Naive thymus-derived CD4-positive, alpha-beta T cell (primary cell): Measurements from ENCODE around the gene RNF14. TPM values are rescaled to one million over a fixed set of nuclear protein-coding genes. Genes with fewer than 3 reads are reported as not detected.
A peak's percentile ranks its signal among the peaks of the same experiment; 100 is the strongest.

Experiments
- ATAC-seq: fragments of 150-1000 bp; cut with Tn5 transposase; 2 replicates; pipeline ENCODE4 v1.10.0; 2021; ENCODE audit warnings: mild to moderate bottlenecking, moderate library complexity
- CTCF ChIA-PET: fragments of 350-600 bp; sonication (Branson Sonifier 250); formaldehyde crosslinking; loops from one replicate; lab custom pipeline; 2021; ENCODE audit warnings: antibody characterized with exemption; lab: Charles Lee
- POLR2A ChIA-PET: fragments of 350-600 bp; sonication (Branson Sonifier 250); formaldehyde crosslinking; loops from one replicate; lab custom pipeline; 2021; ENCODE audit warnings: antibody characterized with exemption, inconsistent platforms; lab: Charles Lee
- DNase-seq, 9 donors: peaks; one replicate each; pipeline versions ENCODE4 v3.0.0 to v3.0.0-alpha.2; 2020 to 2022; ENCODE audit warnings: mixed read lengths in 1 of 9
- H3K27ac ChIP-seq: one replicate; pipeline ENCODE4 v1.7.0; 2013; ENCODE audit warnings: mild to moderate bottlenecking, low read depth, low read length, moderate library complexity
- H3K27me3 ChIP-seq, 2 donors: one replicate each; pipeline ENCODE4 v1.7.0; 2013; ENCODE audit warnings: low read length in 2 of 2, mild to moderate bottlenecking in 2 of 2, moderate library complexity in 2 of 2; ENCODE audit not compliant: control insufficient read depth in 2 of 2, insufficient read depth in 2 of 2
- H3K36me3 ChIP-seq, 3 experiments: 1 replicate in 2 of 3; 2 replicates in 1 of 3; pipeline ENCODE4 v1.7.0; 2013; ENCODE audit warnings: low read length in 3 of 3, mild to moderate bottlenecking in 3 of 3, moderate library complexity in 1 of 3; ENCODE audit not compliant: insufficient read depth in 3 of 3, control insufficient read depth in 2 of 3
- H3K4me1 ChIP-seq, 2 donors: one replicate each; pipeline ENCODE4 v1.7.0; 2013; ENCODE audit warnings: low read length in 2 of 2, mild to moderate bottlenecking in 2 of 2, moderate library complexity in 1 of 2; ENCODE audit not compliant: control insufficient read depth in 2 of 2, insufficient read depth in 2 of 2
- H3K4me3 ChIP-seq: 2 replicates; pipeline ENCODE4 v1.7.0; 2013; ENCODE audit warnings: mild to moderate bottlenecking, low read length
- H3K9me3 ChIP-seq, 3 experiments: 1 replicate in 2 of 3; 2 replicates in 1 of 3; pipeline ENCODE4 v1.7.0; 2013; ENCODE audit warnings: low read length in 3 of 3; ENCODE audit not compliant: control insufficient read depth in 2 of 3
- H3K27ac Mint-ChIP-seq, 9 donors: one replicate each; pipeline ENCODE4 v1.8.0; 2020 to 2022; ENCODE audit warnings: mixed read lengths in 9 of 9, mild to moderate bottlenecking in 8 of 9, moderate library complexity in 5 of 9, inconsistent platforms in 2 of 9
- H3K27me3 Mint-ChIP-seq, 5 donors: one replicate each; pipeline ENCODE4 v1.8.0; 2021 to 2022; ENCODE audit warnings: mixed read lengths in 5 of 5, mild to moderate bottlenecking in 1 of 5
- H3K36me3 Mint-ChIP-seq, 5 donors: one replicate each; pipeline ENCODE4 v1.8.0; 2020 to 2022; ENCODE audit warnings: mixed read lengths in 5 of 5, mild to moderate bottlenecking in 3 of 5, inconsistent platforms in 1 of 5
- H3K4me1 Mint-ChIP-seq, 7 donors: one replicate each; pipeline ENCODE4 v1.8.0; 2020 to 2022; ENCODE audit warnings: mixed read lengths in 7 of 7, mild to moderate bottlenecking in 3 of 7, inconsistent platforms in 1 of 7
- H3K4me3 Mint-ChIP-seq, 10 donors: one replicate each; pipeline ENCODE4 v1.8.0; 2020 to 2022; ENCODE audit warnings: mild to moderate bottlenecking in 10 of 10, mixed read lengths in 10 of 10, moderate library complexity in 6 of 10, inconsistent platforms in 2 of 10
- H3K9me3 Mint-ChIP-seq, 11 donors: one replicate each; pipeline ENCODE4 v1.8.0; 2020 to 2022; ENCODE audit warnings: mixed read lengths in 11 of 11, mild to moderate bottlenecking in 4 of 11, inconsistent platforms in 1 of 11, moderate library complexity in 1 of 11
- intact Hi-C, 2 donors: fragments of 100-400 bp; cut with micrococcal nuclease; formaldehyde crosslinking; loops; one replicate each; pipeline ENCODE4 v1.15.1; 2023
- polyA plus RNA-seq, 2 donors: library from polyadenylated mRNA; unstranded; fragments of 300-500 nt; fragmentation: Illumina TruSeq; gene quantifications; one replicate each; pipeline ENCODE4 v1.2.3, GENCODE V29; 2021
- total RNA-seq, 6 experiments: library from RNA in 5 of 6; stranded (reverse) in 5 of 6; gene quantifications; 1 replicate in 5 of 6; 2 replicates in 1 of 6; pipeline ENCODE4 v1.2.3 and lab custom pipeline; 2021 to 2026

RNF14 gene
- total and polyA plus RNA-seq, 7 experiments from 2014 or later, result 14.7 to 40.2 (median 31.4) TPM

DNA sequence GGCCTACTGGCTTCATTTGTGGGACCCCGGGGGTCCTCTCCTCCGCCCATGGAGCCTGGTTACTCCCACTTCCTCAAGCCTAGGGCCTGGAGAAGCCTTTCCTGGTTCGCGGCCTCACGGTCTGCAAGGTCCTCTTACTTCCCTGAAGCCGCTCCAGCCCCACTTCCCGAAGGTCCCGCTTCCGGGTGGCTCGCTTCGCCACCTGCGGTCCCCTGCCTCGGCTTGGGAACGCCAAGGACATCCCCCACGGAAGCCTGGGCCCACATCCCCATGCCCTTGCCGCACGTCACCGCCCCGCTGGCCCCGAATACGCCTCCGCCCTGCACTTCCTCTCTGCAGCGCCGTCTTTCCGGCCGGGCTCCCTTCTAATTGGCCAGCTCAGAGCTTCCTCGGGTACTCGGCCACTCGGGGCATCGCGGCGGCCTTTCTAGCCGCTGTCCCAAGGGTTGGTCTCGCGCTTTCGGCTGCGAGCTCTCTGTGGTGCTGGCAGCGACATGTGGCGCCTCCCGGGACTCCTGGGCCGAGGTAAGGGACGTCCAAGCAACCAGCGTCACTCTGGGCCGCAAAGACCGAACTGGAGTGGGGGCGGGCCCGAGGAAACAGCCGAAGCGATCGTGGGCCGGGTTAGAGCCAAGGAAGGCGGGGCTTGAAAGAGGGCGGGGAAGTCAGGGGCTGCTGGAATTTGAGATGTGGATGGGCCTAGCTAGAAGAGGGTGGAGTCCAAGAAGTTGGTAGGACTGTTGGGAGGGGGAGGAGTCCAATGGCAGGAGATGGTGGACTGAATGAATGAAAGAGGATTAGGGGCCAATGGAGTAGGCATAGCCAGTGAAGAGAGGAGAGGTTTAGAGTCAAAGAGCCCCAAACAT lies 45.2 kb upstream of the RNF14 start, which contains the start of gene DELE1:
Gene DELE1 (plus strand): TSS at position 424 of the 866 bp plus-strand sequence. CDS start 71 bp downstream, at position 495.
- CTCF ChIA-PET, result interaction anchor here (0.6 to 2.3 kb wide), 8 partner anchors 13 to 257 kb away, joined by 3 to 11 read pairs (median 3); partner anchors contain the start of gene PCDH1
- Histone ChIP-seq H3K9me3 (no peaks in the 10 kb centered on the region), H3K4me3 (peak within 1 kb of the TSS; percentile 81), H3K4me1 (peaks cover 10 to 14% of the 10 kb centered on the region in 2 donors), H3K27me3 (no peaks in the 10 kb centered on the region), H3K27ac (peak within 1 kb of the TSS; percentile 98), H3K36me3 (peaks cover 11 to 34% (median 18%) of the 10 kb centered on the region in 3 experiments)
- Mint-ChIP-seq H3K27ac (peak within 1 kb of the TSS; percentile 87 to 99 (median 98)), H3K36me3 (peaks cover 14 to 32% (median 27%) of the 10 kb centered on the region in 5 donors), H3K4me1 (peaks cover 23 to 54% (median 36%) of the 10 kb centered on the region in 7 donors), H3K9me3 (no peaks in the 10 kb centered on the region), H3K27me3 (no peaks in the 10 kb centered on the region), H3K4me3 (peak within 1 kb of the TSS; percentile 88 to 98 (median 94))
- peak; percentile 97 for ATAC-seq
- intact Hi-C loops, result loop anchor here (1.0 to 5.0 kb wide), 16 partner anchors 37 to 849 kb away; partner anchors contain the start of genes FCHSD1 (in 2 of the 2), NDFIP1 (in 2 of the 2), RNF14 (in 2 of the 2) and ARHGAP26 (in 1 of the 2)
- peak; percentile 79 to 92 (median 90) for DNase-seq
- POLR2A ChIA-PET, result interaction anchor here (0.8 to 2.4 kb wide), 22 partner anchors 9 to 603 kb away, joined by 3 to 20 read pairs (median 4); partner anchors contain the start of genes FCHSD1, HDAC3, RELL2 and RNF14

DNA sequence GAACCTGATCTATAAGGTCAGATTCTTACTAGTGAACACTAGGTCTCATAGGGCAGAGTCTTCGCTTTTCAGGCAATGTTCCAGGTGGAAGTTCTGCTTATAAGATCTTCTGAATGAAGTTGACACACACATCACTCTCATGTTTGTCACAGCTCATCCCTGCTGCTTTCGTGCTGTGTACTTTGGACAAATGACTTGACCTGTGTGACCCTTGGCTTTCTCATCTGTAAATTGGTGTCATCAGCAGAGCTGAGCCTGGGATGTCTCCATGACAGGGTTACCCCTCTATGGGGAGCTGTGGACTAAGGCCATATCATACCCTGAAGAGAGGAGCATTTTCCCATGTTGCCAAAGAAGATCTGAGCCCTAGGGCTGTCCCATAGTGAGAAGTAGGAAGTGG lies 42.5 kb upstream of the RNF14 start:
- Histone ChIP-seq H3K4me3 (no peak overlapping the region), H3K36me3 (peaks cover 29 to 61% (median 33%) of the 10 kb centered on the region in 3 experiments), H3K4me1 (peaks cover 10 to 14% of the 10 kb centered on the region in 2 donors), H3K27me3 (no peaks in the 10 kb centered on the region), H3K9me3 (no peaks in the 10 kb centered on the region), H3K27ac (no peak overlapping the region)
- peak overlapping the region in 1 of 9 donors; percentile 41 for H3K27ac Mint-ChIP-seq
- no peak for DNase-seq
- ChIA-PET POLR2A (no interaction called here), CTCF (interaction anchor here (0.8 kb wide), 1 partner anchor 34 kb away, joined by 3 read pairs; no protein-coding TSS in a partner anchor)
- no peak for ATAC-seq
- H3K4me3 Mint-ChIP-seq, result peak overlapping the region in 3 of 10 donors; percentile 24 to 63 (median 26)
- intact Hi-C loops, result no loop called here
- H3K9me3 Mint-ChIP-seq, result no peaks in the 10 kb centered on the region
- H3K27me3 Mint-ChIP-seq, result no peaks in the 10 kb centered on the region
- peaks cover 19 to 47% (median 39%) of the 10 kb centered on the region in 5 donors for H3K36me3 Mint-ChIP-seq
- peaks cover 27 to 61% (median 39%) of the 10 kb centered on the region in 7 donors for H3K4me1 Mint-ChIP-seq

DNA sequence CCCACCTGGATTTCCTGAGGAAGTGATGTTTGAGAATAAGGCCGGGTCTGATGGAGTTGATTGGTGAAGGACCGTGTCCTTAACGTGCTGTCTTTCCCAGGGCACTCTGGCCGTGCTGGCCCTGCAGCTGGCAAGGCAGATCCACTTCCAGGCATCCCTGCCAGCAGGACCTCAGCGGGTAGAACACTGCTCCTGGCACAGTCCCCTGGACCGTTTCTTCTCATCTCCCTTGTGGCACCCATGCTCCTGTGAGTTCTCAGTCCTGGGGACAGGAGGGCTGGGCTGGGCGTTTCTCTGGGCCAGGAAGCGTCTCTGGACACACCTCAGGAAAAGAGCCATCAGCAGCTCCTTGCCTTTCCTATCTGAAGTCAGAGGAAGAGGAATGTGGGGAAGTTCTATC lies 40.9 kb upstream of the RNF14 start:
- H3K36me3 ChIP-seq, result peaks cover 39 to 75% (median 42%) of the 10 kb centered on the region in 3 experiments
- Mint-ChIP-seq H3K9me3 (no peaks in the 10 kb centered on the region), H3K27ac (peak overlapping the region in 3 of 9 donors; percentile 21 to 43 (median 25)), H3K27me3 (no peaks in the 10 kb centered on the region), H3K36me3 (peaks cover 25 to 55% (median 43%) of the 10 kb centered on the region in 5 donors), H3K4me3 (no peak overlapping the region), H3K4me1 (peaks cover 27 to 55% (median 40%) of the 10 kb centered on the region in 7 donors)
- peaks cover 6 to 9% of the 10 kb centered on the region in 2 donors for H3K4me1 ChIP-seq
- H3K27me3 ChIP-seq, result no peaks in the 10 kb centered on the region
- intact Hi-C loops, result no loop called here
- POLR2A ChIA-PET, result no interaction called here
- H3K4me3 ChIP-seq, result no peak overlapping the region
- H3K9me3 ChIP-seq, result no peaks in the 10 kb centered on the region
- DNase-seq, result no peak
- CTCF ChIA-PET, result no interaction called here
- no peak overlapping the region for H3K27ac ChIP-seq
- no peak for ATAC-seq

DNA sequence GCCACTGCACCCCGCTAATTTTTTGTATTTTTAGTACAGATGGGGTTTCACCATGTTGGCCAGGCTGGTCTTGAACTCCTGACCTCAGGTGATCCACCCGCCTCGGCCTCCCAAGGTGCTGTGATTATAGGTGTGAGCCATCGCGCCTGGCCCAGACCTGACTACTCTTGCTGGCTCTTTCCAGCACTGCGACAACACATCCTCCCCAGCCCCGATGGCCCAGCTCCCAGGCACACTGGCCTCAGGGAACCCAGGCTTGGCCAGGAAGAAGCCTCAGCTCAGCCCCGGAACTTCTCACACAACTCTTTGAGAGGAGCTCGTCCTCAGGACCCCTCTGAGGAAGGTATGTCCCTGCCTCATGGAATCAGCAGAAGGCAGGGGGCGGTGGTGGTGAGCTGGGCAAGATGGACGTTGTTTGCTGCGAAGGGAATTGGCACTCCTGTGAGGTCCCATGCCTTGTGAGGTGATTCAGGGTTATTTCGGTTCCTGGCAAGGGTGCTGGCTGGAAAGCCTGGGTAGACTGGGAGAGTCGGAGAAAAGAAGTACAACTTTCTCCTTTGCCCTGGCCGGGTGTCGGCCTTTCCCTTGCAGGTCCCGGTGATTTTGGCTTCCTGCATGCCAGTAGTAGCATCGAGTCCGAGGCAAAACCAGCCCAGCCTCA lies 39.4 kb upstream of the RNF14 start:
- CTCF ChIA-PET, result no interaction called here
- ATAC-seq (no peak), DNase-seq (no peak)
- Mint-ChIP-seq H3K4me1 (peaks cover 21 to 40% (median 30%) of the 10 kb centered on the region in 7 donors), H3K27me3 (no peaks in the 10 kb centered on the region), H3K9me3 (no peaks in the 10 kb centered on the region), H3K4me3 (no peak overlapping the region), H3K36me3 (peaks cover 25 to 62% (median 39%) of the 10 kb centered on the region in 5 donors), H3K27ac (no peak overlapping the region)
- Histone ChIP-seq H3K27me3 (no peaks in the 10 kb centered on the region), H3K27ac (no peak overlapping the region), H3K4me1 (peaks cover under 1% of the 10 kb centered on the region in 2 donors), H3K4me3 (no peak overlapping the region), H3K9me3 (no peaks in the 10 kb centered on the region), H3K36me3 (peaks cover 43 to 89% (median 46%) of the 10 kb centered on the region in 3 experiments)
- intact Hi-C loops, result no loop called here
- POLR2A ChIA-PET, result interaction anchor here (1.1 kb wide), 2 partner anchors 243 to 1239 kb away, joined by 3 read pairs; no protein-coding TSS in a partner anchor

DNA sequence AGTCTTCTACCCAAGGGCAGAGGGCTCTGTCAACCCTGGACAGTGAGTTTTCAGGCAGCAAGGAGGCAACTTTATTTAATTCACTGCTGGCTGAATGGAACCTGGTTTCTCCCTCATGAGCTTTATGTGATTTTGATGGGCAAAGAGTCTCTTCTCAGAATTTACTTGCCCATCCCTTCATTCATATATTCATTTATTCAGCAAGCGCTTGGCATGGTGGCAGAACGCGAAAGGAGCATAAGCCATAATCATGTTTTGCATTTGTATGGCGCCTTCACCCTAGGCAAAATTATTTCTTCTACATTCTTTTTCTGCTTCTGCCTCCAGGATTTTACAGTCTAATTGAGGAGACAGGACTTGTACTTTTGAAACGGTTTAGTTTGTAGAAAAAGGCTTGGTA lies 37.2 kb upstream of the RNF14 start:
- DNase-seq, result no peak
- no peak for ATAC-seq
- intact Hi-C loops, result no loop called here
- ChIA-PET CTCF (no interaction called here), POLR2A (interaction anchor here (0.7 kb wide), 1 partner anchor 236 kb away, joined by 3 read pairs; no protein-coding TSS in a partner anchor)
- peaks cover 9 to 31% (median 20%) of the 10 kb centered on the region in 7 donors for H3K4me1 Mint-ChIP-seq
- H3K9me3 Mint-ChIP-seq, result no peaks in the 10 kb centered on the region
- peaks cover 22 to 61% (median 33%) of the 10 kb centered on the region in 5 donors for H3K36me3 Mint-ChIP-seq
- Histone ChIP-seq H3K9me3 (no peaks in the 10 kb centered on the region), H3K36me3 (peaks cover 43 to 96% (median 51%) of the 10 kb centered on the region in 3 experiments), H3K4me3 (no peak overlapping the region), H3K4me1 (no peaks in the 10 kb centered on the region), H3K27me3 (no peaks in the 10 kb centered on the region), H3K27ac (no peak overlapping the region)
- no peaks in the 10 kb centered on the region for H3K27me3 Mint-ChIP-seq
- no peak overlapping the region for H3K4me3 Mint-ChIP-seq
- peak overlapping the region in 1 of 9 donors; percentile 59 for H3K27ac Mint-ChIP-seq

DNA sequence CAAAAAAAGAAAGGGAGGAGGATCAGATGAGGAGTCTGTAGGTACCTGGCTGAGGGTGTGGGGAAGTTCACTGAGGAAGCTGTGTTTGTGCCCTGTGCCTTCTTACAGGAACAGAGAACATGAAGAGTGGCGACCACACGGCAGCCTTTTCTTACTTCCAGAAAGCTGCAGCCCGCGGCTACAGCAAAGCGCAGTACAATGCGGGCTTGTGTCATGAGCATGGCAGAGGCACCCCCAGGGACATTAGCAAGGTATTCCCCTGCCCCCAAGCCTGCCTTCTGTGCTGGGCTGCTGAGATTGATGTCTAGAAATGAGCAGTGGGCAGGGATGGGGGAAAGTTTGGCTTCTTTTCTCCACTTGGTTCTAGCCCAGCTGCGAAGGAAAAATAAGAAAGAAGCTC lies 35.8 kb upstream of the RNF14 start:
- POLR2A ChIA-PET, result interaction anchor here (1.4 kb wide), 1 partner anchor 28 kb away, joined by 3 read pairs; no protein-coding TSS in a partner anchor
- Histone ChIP-seq H3K27me3 (no peaks in the 10 kb centered on the region), H3K27ac (no peak overlapping the region), H3K36me3 (peaks cover 35 to 93% (median 50%) of the 10 kb centered on the region in 3 experiments), H3K4me1 (no peaks in the 10 kb centered on the region), H3K4me3 (no peak overlapping the region), H3K9me3 (no peaks in the 10 kb centered on the region)
- Mint-ChIP-seq H3K4me1 (peaks cover 4 to 18% (median 6%) of the 10 kb centered on the region in 7 donors), H3K27ac (no peak overlapping the region), H3K36me3 (peaks cover 16 to 51% (median 31%) of the 10 kb centered on the region in 5 donors), H3K27me3 (no peaks in the 10 kb centered on the region), H3K4me3 (no peak overlapping the region), H3K9me3 (no peaks in the 10 kb centered on the region)
- intact Hi-C loops, result no loop called here
- DNase-seq (no peak), ATAC-seq (no peak)
- CTCF ChIA-PET, result no interaction called here
